HG03025 (cell line): ENCODE measurements around the gene CTIF.

Experiments
- ATAC-seq: cut with Tn5 transposase; IDR thresholded peaks from one replicate; pipeline ENCODE4 v1.9.1; 2021; ENCODE audit warnings: mild to moderate bottlenecking, moderate library complexity; ENCODE audit not compliant: unreplicated experiment, low FRiP score

CTIF gene

GRCh38 chr18:48573632-48574283, 34.9 kb downstream of the CTIF start:
- ATAC-seq = no peak

GRCh38 chr18:48574667-48575300, 36.0 kb downstream of the CTIF start:
- ATAC-seq = no peak

- ATAC-seq = no peak
Measured at GRCh38 chr18:48575301-48575657, 36.4 kb downstream of the CTIF start.

GRCh38 chr18:48575658-48576456, 37.0 kb downstream of the CTIF start:
- ATAC-seq = no peak

- no peak for ATAC-seq
Measured at GRCh38 chr18:48576457-48576771, 37.6 kb downstream of the CTIF start.

GRCh38 chr18:48577478-48578190, 38.8 kb downstream of the CTIF start:
- no peak for ATAC-seq

DNA sequence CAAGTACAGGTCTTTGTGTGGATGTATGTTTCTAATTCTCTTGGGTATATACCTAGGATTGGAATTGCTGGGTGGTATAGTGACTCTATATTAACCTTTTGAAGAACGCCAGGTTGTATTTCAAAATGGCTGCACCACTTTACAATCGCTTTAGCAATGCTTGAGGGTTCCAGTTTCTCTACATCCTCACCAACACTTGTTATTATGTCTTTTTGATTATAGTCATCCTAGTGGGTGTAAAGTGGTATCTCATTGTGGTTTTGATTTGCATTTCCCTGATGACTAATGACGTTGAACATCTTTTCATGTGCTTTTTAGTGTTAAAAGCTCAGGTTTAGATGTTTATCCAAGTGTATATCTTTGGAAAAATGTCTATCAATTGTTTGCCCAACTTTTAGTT, 39.5 kb downstream of the CTIF start:
- no peak for ATAC-seq

- no peak for ATAC-seq
Measured at GRCh38 chr18:48580066-48580465, 41.2 kb downstream of the CTIF start.

DNA sequence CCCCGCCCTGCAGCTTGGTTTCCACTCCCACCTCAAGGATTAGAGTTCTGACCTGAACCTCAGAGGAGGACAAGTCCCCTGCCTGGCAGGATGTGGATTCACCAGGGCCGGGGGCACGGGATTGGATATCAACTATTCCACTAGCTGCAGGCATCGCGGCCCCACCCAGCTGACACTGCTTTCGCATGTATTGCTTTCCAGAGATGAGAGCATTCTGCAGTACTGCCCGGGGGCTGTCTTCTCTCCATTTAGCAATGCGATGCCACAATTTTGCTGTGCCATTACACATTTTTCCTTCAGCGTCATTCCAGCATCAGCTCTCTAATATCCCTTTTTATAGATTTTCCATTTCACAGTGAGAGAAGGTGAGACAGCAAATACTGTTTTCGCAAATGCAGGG, 42.0 kb downstream of the CTIF start:
- ATAC-seq = no peak

- ATAC-seq = no peak
Measured at GRCh38 chr18:48581206-48581605, 42.4 kb downstream of the CTIF start.

GRCh38 chr18:48581941-48582340, 43.1 kb downstream of the CTIF start:
- ATAC-seq = no peak

- ATAC-seq = no peak
Measured at GRCh38 chr18:48582946-48583345, 44.1 kb downstream of the CTIF start.

- no peak for ATAC-seq
Measured at GRCh38 chr18:48583573-48583972, 44.7 kb downstream of the CTIF start.

DNA sequence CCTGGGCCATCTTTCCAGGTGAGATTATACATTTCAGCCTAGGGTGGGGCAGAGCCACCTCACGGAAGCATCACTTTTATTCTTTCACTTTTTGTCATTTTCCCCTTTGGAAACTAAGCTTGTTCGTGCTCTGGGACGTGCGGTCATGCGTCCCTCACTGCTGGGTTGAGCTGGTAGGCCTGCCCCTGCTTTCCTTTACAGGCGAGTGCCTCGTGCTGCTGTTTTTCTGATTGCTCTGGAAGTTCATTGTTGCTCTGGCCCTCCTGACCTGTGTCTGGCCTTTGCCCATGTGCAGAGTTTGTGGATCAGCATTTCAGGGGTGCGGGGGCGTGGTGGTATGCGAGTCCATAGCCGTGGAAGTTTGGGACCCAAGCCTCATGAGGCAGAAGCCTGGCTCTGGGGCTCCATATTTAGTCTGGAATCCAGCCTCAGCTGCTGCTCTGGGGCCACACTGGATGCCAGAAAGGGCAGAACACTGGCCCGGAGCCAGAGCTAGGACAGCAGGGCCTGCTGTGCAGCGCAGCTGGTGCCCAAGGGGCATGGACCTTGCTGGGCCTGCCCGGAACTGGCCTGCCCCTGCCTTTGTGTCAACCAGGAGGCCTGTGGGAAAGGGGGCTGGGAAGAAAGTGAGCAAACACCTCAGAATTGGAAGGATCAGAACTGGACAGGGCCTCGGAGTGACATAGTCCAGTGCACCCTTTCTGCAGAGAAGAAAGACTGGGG, 51.1 kb downstream of the CTIF start:
- no peak for ATAC-seq

DNA sequence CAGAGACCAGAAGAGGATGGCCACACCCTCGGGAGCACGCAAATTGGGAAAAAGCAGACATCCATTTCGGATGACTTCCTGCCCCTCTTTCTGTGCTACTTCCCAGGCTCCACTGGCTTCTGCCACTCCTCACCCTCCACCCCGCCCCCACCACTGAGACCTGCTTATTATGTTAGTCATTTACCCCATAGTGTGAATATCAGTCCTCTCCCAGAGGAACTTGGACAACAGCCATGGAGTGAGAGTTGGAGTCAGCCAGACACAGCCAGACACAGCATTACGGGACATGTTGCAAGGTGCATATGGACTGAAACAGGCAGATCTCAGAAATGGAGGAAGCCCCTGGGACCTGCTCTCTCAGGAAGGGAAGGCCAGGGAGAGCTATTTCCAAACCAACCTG, 51.8 kb downstream of the CTIF start:
- no peak for ATAC-seq

DNA sequence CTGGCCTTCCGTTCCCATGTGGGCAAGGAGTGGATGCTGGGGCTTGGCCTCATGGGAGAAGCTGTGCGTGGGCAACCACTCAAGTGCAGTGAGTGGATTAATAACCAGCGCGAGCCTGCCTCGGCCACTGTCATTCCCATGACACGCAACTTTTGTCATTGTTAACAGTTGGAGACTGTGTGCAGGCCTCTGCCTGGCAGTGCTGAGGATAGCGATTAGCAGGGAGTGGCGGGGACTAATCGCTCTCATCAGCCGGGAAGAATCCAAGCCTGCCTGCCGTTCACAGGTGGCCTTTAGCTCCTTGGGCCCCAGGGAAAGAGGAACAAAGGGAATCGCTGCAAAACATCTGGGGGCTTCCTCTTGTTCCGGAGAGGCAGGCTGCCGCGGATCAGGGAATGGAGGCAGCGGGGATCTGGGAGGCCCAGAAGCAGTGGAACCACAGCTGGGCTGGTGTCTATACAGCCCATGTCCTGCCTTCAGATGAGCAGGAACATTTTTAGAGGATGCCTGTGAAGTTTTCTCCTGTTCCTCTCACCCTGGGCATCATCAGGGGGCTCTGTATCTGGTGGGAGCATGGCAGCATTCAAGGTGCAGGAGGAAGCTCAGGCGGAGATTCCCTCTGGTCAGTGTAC, 53.8 kb downstream of the CTIF start:
- no peak for ATAC-seq

DNA sequence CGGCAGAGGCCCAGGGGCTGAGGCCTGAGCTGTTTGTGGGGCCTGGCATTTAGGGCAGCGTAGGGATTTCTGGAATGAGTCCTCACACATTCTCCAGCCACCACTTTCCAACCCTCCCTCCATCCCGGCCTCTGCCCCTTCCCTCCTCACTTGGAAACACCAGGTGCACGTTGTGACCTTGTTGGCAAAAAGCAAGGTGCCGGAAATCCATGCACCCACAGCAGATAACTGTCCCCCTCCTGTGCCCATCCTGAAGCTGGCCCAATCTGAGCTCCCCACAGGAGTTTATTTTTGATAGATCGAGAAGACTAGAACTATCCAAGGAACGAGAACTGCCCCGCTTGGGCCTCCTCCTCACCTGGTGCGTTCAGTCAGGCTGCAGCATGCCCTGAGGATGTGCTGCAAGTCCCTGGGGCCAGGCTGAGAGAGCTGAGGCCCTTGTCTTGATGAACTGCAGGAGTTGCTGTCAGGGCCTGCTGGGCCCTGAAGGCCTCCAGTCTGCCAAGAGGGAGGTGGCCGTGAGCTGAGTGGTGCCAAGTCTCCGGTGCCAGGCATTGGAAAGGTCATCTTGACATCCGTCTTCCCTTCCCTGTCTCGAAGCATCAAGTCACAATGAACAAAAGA, 55.8 kb downstream of the CTIF start:
- no peak for ATAC-seq

DNA sequence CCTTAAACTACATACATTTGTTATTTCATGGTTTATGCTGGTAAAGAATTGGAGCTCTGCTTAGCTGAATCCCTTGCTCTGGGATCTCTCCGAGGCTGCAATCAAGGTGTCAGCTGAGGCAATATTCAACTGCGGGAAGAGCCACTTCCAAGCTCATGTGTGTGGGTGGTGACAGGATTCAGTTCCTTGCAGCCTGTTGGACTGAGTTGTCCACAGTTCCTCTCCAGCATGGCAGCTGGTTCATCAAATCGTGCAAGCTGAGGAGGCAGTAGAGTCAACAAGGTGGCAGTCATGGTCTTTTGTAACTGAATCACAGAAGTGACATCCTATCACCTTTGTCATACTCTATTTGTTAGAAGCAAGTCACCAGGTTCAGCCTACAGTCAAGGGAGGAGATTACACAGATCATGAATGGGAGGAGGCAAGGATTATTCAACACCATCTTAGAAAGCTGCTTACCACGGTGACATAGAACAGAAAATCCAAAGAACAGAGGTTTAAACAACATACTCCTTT, 56.9 kb downstream of the CTIF start:
- ATAC-seq = no peak

- no peak for ATAC-seq
Measured at GRCh38 chr18:48597110-48597509, 58.3 kb downstream of the CTIF start.

GRCh38 chr18:48597671-48598070, 58.8 kb downstream of the CTIF start:
- ATAC-seq = no peak
